Measurements from ENCODE around the gene FOCAD.

The FOCAD gene

GRCh38 chr9:20740929-20741582 is 57.0 kb downstream of the FOCAD start:
- no peak for DNase-seq

GRCh38 chr9:20742833-20743232 is 58.8 kb downstream of the FOCAD start:
- no peak for DNase-seq

- DNase-seq, result no peak
Observed at GRCh38 chr9:20744036-20744630, 60.1 kb downstream of the FOCAD start.

GRCh38 chr9:20746967-20747366 is 62.9 kb downstream of the FOCAD start:
- DNase-seq, result no peak

- DNase-seq, result no peak
Observed at GRCh38 chr9:20749496-20750198, 65.6 kb downstream of the FOCAD start.

GRCh38 chr9:20753761-20754160 is 69.7 kb downstream of the FOCAD start:
- no peak for DNase-seq

- no peak for DNase-seq
Observed at GRCh38 chr9:20754556-20754955, 70.5 kb downstream of the FOCAD start.

- DNase-seq, result no peak
Observed at GRCh38 chr9:20760246-20760891, 76.3 kb downstream of the FOCAD start.

- no peak for DNase-seq
Observed at GRCh38 chr9:20770947-20771346, 86.9 kb downstream of the FOCAD start.

- DNase-seq, result no peak
Observed at GRCh38 chr9:20771729-20772128, 87.7 kb downstream of the FOCAD start.

GRCh38 chr9:20775683-20776082 is 91.6 kb downstream of the FOCAD start:
- no peak for DNase-seq

GRCh38 chr9:20781092-20781491 is 97.0 kb downstream of the FOCAD start:
- no peak for DNase-seq

- DNase-seq, result no peak
Observed at GRCh38 chr9:20782289-20782688, 98.2 kb downstream of the FOCAD start.

GRCh38 chr9:20783057-20784038 is 99.3 kb downstream of the FOCAD start:
- DNase-seq, result no peak

GRCh38 chr9:20784196-20784595 is 100.1 kb downstream of the FOCAD start:
- no peak for DNase-seq

GRCh38 chr9:20786807-20787206 is 102.7 kb downstream of the FOCAD start:
- DNase-seq, result no peak

- DNase-seq, result no peak
Observed at GRCh38 chr9:20788526-20789451, 104.7 kb downstream of the FOCAD start.

GRCh38 chr9:20790721-20791120 is 106.7 kb downstream of the FOCAD start:
- no peak for DNase-seq

- no peak for DNase-seq
Observed at GRCh38 chr9:20791682-20792081, 107.6 kb downstream of the FOCAD start.

GRCh38 chr9:20804489-20805250 is 120.6 kb downstream of the FOCAD start:
- DNase-seq, result no peak

- DNase-seq, result no peak
Observed at GRCh38 chr9:20805766-20806165, 121.7 kb downstream of the FOCAD start.
